ENCODE measurements around the gene XDH.

The XDH gene

DNA sequence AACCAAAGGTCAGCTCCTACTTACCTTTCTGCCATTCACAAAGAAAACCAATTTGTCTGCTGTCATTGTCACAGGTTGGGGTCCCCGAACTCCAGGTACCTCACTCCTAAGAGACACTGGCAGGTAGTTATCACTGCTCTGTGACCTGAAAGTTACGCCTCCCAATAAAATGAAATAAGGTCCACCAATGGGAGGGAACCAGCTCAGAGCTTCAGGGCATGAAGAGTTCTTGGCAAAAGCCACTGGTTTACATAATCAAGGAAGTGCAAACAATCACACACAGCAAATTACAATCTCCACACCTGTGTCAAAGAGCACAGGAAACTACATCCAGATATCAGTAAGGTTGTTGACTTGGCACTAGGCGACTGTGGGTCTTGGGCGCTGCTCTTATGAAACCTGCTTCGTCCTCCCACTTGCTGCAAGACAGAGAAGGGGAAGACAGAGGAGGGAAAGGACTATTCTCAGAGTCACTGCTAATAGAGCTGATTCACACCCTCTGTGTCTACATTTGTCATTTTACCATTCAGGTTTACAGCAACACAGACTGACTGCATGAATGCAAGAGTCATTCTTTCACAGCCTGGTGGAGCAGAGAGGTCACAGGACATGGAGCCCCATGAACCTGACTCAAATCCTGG, at the start of gene XDH:
Gene XDH (minus strand): TSS at position 142 of the 641 bp plus-strand sequence. CDS start 76 bp downstream, at position 66.
- Histone ChIP-seq H3K9ac (ENCODE audit: low read depth, low read length) (no peak within 1 kb of the TSS), H3K36me3 (ENCODE audit: control insufficient read depth, insufficient read depth, low read length) (no peaks in the 10 kb centered on the region), H3K4me1 (ENCODE audit: control insufficient read depth, insufficient read depth, low read length) (no peaks in the 10 kb centered on the region), H3K9me3 (ENCODE audit: control insufficient read depth, insufficient read depth, low read length) (no peaks in the 10 kb centered on the region), H3K4me3 (ENCODE audit: low read depth, low read length) (no peak within 1 kb of the TSS), H3K27me3 (ENCODE audit: control insufficient read depth, insufficient read depth, low read length) (no peaks in the 10 kb centered on the region)

DNA sequence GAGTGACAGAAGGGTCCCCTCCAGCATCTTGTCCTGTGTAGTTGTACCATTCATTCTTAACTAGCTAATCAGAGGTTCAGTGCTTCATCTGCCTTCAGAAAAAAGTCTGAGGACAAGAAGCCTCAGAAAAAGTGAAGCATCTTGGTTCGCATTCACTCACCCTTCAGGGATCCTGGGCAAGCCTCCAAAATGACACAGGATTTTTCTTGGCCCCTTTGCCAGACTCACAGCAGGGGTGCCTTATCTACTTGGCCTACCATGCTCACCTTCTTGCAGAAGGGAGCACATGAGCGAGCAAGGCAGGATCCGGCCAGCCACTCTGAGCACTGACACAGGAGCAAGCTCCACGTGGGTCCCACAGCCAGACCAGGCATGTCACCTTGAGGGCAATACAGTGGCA, 43.1 kb upstream of the XDH start:
- peaks cover 12% of the 10 kb centered on the region for H3K4me1 ChIP-seq (ENCODE audit: control insufficient read depth, insufficient read depth, low read length)
- H3K9me3 ChIP-seq (ENCODE audit: control insufficient read depth, insufficient read depth, low read length) = peaks cover 5% of the 10 kb centered on the region
- no peak overlapping the region for H3K4me3 ChIP-seq (ENCODE audit: low read depth, low read length)
- H3K9ac ChIP-seq (ENCODE audit: low read depth, low read length) = no peak overlapping the region
- no peaks in the 10 kb centered on the region for H3K36me3 ChIP-seq (ENCODE audit: control insufficient read depth, insufficient read depth, low read length)
- no peaks in the 10 kb centered on the region for H3K27me3 ChIP-seq (ENCODE audit: control insufficient read depth, insufficient read depth, low read length)

DNA sequence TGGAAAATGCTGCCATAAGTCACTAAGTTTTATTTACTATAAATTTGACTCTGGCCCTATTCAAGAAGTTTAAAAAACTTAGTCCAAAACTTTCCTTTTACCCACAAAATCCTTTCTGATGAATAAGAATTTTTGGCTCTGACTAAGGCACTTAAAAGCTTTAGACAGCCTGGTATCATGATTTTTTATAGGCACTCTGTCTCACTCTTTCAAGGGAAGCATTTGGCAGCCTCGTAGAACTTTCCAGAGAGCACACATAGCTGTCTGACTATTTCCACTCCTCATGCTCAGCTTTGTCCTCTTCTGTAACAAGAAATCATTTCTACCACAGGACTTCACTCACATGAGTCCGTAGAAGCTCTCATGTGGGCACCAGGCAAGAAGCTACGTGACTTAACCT, 32.3 kb upstream of the XDH start:
- H3K4me1 ChIP-seq (ENCODE audit: control insufficient read depth, insufficient read depth, low read length) = no peaks in the 10 kb centered on the region
- no peaks in the 10 kb centered on the region for H3K27me3 ChIP-seq (ENCODE audit: control insufficient read depth, insufficient read depth, low read length)
- H3K9ac ChIP-seq (ENCODE audit: low read depth, low read length) = no peak overlapping the region
- H3K4me3 ChIP-seq (ENCODE audit: low read depth, low read length) = no peak overlapping the region
- H3K9me3 ChIP-seq (ENCODE audit: control insufficient read depth, insufficient read depth, low read length) = no peaks in the 10 kb centered on the region
- H3K36me3 ChIP-seq (ENCODE audit: control insufficient read depth, insufficient read depth, low read length) = no peaks in the 10 kb centered on the region

- Histone ChIP-seq H3K36me3 (ENCODE audit: control insufficient read depth, insufficient read depth, low read length) (no peaks in the 10 kb centered on the region), H3K4me1 (ENCODE audit: control insufficient read depth, insufficient read depth, low read length) (no peaks in the 10 kb centered on the region), H3K4me3 (ENCODE audit: low read depth, low read length) (no peak overlapping the region), H3K9ac (ENCODE audit: low read depth, low read length) (no peak overlapping the region), H3K27me3 (ENCODE audit: control insufficient read depth, insufficient read depth, low read length) (no peaks in the 10 kb centered on the region), H3K9me3 (ENCODE audit: control insufficient read depth, insufficient read depth, low read length) (no peaks in the 10 kb centered on the region)
Measured at GRCh38 chr2:31442376-31442775, 27.8 kb upstream of the XDH start.

DNA sequence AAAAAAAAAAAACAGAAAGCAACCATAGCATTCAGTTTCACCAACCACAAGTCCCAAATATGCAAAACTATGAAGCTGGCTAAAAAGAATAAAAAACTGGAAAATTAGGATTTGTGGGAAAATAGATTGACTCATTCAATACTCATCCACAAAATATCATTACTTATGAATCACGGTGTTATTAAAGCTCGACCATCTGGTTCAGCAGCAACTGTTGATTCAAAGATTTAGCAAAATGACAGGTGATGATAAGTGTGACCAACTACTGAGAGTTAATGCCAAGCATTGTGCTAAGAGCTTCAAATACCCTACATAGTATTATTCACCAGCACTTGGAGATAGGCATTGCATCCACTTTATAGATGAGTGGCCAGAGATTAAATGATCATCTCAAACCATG, 26.2 kb upstream of the XDH start:
- Histone ChIP-seq H3K4me1 (ENCODE audit: control insufficient read depth, insufficient read depth, low read length) (no peaks in the 10 kb centered on the region), H3K9me3 (ENCODE audit: control insufficient read depth, insufficient read depth, low read length) (no peaks in the 10 kb centered on the region), H3K9ac (ENCODE audit: low read depth, low read length) (no peak overlapping the region), H3K27me3 (ENCODE audit: control insufficient read depth, insufficient read depth, low read length) (no peaks in the 10 kb centered on the region), H3K4me3 (ENCODE audit: low read depth, low read length) (no peak overlapping the region), H3K36me3 (ENCODE audit: control insufficient read depth, insufficient read depth, low read length) (no peaks in the 10 kb centered on the region)

- Histone ChIP-seq H3K9ac (ENCODE audit: low read depth, low read length) (no peak overlapping the region), H3K9me3 (ENCODE audit: control insufficient read depth, insufficient read depth, low read length) (no peaks in the 10 kb centered on the region), H3K4me3 (ENCODE audit: low read depth, low read length) (no peak overlapping the region), H3K27me3 (ENCODE audit: control insufficient read depth, insufficient read depth, low read length) (no peaks in the 10 kb centered on the region), H3K4me1 (ENCODE audit: control insufficient read depth, insufficient read depth, low read length) (no peaks in the 10 kb centered on the region), H3K36me3 (ENCODE audit: control insufficient read depth, insufficient read depth, low read length) (no peaks in the 10 kb centered on the region)
Measured at GRCh38 chr2:31434911-31435310, 20.4 kb upstream of the XDH start.

- Histone ChIP-seq H3K4me1 (ENCODE audit: control insufficient read depth, insufficient read depth, low read length) (no peaks in the 10 kb centered on the region), H3K27me3 (ENCODE audit: control insufficient read depth, insufficient read depth, low read length) (no peaks in the 10 kb centered on the region), H3K4me3 (ENCODE audit: low read depth, low read length) (no peak overlapping the region), H3K36me3 (ENCODE audit: control insufficient read depth, insufficient read depth, low read length) (no peaks in the 10 kb centered on the region), H3K9me3 (ENCODE audit: control insufficient read depth, insufficient read depth, low read length) (no peaks in the 10 kb centered on the region), H3K9ac (ENCODE audit: low read depth, low read length) (no peak overlapping the region)
Measured at GRCh38 chr2:31433541-31433940, 19.0 kb upstream of the XDH start.

DNA sequence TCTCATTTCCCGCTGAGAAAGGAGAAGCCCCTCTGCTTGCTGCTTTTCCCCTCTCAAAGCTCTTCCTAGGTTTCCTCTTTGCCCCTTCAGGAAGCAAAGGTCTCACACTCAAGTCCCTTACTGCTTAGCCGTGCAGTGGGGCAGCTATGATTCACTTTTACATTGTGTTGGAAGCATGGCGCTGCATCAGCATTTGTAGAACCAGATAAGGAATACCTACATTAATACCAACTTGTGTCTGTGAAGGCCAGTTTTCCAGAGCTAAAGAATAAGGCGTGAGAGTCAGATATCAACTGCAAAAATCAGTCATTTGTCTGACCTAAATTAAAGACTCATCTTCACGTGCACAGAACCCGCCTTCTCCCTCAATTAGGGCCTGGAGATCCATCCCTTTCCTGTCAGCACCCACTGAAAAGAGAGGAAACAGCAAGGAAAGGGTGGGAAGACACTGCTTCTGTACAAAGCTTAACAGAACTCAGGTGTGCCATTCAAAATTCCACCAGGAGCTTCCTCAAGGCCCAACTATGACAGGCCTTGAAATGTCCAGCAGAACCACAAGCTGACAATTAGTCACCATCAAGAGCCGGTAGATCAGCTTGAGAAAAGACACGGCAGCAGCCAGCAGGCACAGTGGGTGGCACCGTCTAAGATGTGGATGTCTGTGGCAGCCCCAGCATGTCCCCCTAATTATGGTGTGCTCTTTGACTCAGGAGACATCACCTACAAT, 16.1 kb upstream of the XDH start:
- Histone ChIP-seq H3K27me3 (ENCODE audit: control insufficient read depth, insufficient read depth, low read length) (no peaks in the 10 kb centered on the region), H3K9ac (ENCODE audit: low read depth, low read length) (no peak overlapping the region), H3K36me3 (ENCODE audit: control insufficient read depth, insufficient read depth, low read length) (no peaks in the 10 kb centered on the region), H3K9me3 (ENCODE audit: control insufficient read depth, insufficient read depth, low read length) (no peaks in the 10 kb centered on the region), H3K4me3 (ENCODE audit: low read depth, low read length) (no peak overlapping the region), H3K4me1 (ENCODE audit: control insufficient read depth, insufficient read depth, low read length) (no peaks in the 10 kb centered on the region)

DNA sequence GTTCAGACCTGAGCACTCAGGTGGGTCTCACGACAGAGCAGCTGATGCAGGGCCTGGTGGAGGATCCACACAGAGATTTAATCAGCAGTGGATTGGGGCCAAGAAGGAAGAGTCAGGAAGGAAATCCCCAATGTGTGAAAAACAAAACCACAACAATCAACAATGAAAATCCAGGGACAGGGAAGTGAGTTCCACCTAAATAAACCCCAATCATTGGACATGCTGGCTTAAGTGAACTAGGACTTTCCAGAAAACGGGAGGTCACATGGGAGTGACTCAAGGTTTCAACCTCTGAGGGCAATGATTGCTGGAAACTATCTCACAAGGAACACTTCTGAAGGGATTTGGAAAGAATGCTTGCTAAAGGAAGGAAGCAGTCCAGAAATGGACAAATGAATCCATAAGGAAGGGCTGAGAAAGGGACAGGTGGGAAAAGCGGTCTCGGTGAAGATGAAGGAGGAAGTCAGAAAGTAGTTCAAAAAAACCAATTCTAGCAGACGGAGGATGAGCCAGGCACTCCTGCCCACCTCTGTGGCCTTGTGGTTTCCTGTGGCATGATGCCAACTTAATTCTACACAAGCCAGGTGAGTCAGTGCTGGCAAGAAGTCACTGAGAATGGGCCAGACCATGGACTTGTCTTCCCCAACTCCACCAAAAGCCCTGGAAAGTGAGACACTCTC, 15.4 kb upstream of the XDH start:
- H3K9ac ChIP-seq (ENCODE audit: low read depth, low read length) = no peak overlapping the region
- H3K36me3 ChIP-seq (ENCODE audit: control insufficient read depth, insufficient read depth, low read length) = no peaks in the 10 kb centered on the region
- H3K4me3 ChIP-seq (ENCODE audit: low read depth, low read length) = no peak overlapping the region
- H3K4me1 ChIP-seq (ENCODE audit: control insufficient read depth, insufficient read depth, low read length) = no peaks in the 10 kb centered on the region
- H3K9me3 ChIP-seq (ENCODE audit: control insufficient read depth, insufficient read depth, low read length) = no peaks in the 10 kb centered on the region
- H3K27me3 ChIP-seq (ENCODE audit: control insufficient read depth, insufficient read depth, low read length) = no peaks in the 10 kb centered on the region

DNA sequence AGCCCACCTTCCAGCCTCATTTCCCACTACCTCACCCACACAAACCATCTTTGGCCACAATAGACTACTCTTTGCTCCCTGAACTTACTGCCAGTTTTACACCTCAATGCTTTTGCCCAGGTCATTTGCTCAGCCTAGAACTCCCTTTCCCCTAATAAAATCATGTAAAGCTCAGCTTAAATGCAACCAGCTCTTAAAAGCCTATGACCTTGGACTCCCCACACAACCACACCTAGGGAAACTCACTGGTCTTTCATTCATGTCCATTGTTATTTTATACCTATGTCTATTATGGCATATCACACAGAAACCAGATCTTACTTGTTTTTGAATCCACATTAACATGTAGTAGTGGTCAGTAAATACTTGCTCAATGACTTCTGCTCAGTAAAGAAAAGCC, 14.5 kb upstream of the XDH start:
- H3K27me3 ChIP-seq (ENCODE audit: control insufficient read depth, insufficient read depth, low read length) = no peaks in the 10 kb centered on the region
- no peak overlapping the region for H3K4me3 ChIP-seq (ENCODE audit: low read depth, low read length)
- H3K9ac ChIP-seq (ENCODE audit: low read depth, low read length) = no peak overlapping the region
- H3K36me3 ChIP-seq (ENCODE audit: control insufficient read depth, insufficient read depth, low read length) = no peaks in the 10 kb centered on the region
- no peaks in the 10 kb centered on the region for H3K4me1 ChIP-seq (ENCODE audit: control insufficient read depth, insufficient read depth, low read length)
- no peaks in the 10 kb centered on the region for H3K9me3 ChIP-seq (ENCODE audit: control insufficient read depth, insufficient read depth, low read length)

- Histone ChIP-seq H3K27me3 (ENCODE audit: control insufficient read depth, insufficient read depth, low read length) (no peaks in the 10 kb centered on the region), H3K36me3 (ENCODE audit: control insufficient read depth, insufficient read depth, low read length) (no peaks in the 10 kb centered on the region), H3K9ac (ENCODE audit: low read depth, low read length) (no peak overlapping the region), H3K9me3 (ENCODE audit: control insufficient read depth, insufficient read depth, low read length) (no peaks in the 10 kb centered on the region), H3K4me3 (ENCODE audit: low read depth, low read length) (no peak overlapping the region), H3K4me1 (ENCODE audit: control insufficient read depth, insufficient read depth, low read length) (no peaks in the 10 kb centered on the region)
Measured at GRCh38 chr2:31428001-31428418, 13.5 kb upstream of the XDH start.

DNA sequence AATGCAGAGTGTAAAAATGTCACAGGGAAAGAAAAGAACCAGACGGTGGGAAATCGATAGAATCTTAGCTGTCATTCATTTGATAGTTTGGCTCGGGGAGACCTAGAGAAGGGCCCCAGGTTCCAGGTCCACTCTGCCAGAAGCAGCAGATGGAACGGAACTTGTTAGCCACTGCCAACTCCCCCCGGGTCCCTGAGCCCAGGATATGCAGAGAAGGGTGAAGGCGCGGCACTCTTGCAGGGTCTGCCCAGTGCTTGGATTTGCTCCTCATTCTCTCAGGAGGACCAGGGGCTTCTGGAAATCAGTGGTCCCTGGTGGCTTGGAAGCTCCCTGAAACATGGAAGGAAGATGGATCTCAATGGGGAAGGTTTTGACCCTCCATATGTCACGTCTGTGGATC, 11.6 kb upstream of the XDH start:
- no peaks in the 10 kb centered on the region for H3K27me3 ChIP-seq (ENCODE audit: control insufficient read depth, insufficient read depth, low read length)
- no peaks in the 10 kb centered on the region for H3K9me3 ChIP-seq (ENCODE audit: control insufficient read depth, insufficient read depth, low read length)
- H3K4me1 ChIP-seq (ENCODE audit: control insufficient read depth, insufficient read depth, low read length) = no peaks in the 10 kb centered on the region
- no peaks in the 10 kb centered on the region for H3K36me3 ChIP-seq (ENCODE audit: control insufficient read depth, insufficient read depth, low read length)
- H3K9ac ChIP-seq (ENCODE audit: low read depth, low read length) = no peak overlapping the region
- H3K4me3 ChIP-seq (ENCODE audit: low read depth, low read length) = no peak overlapping the region
